Neural progenitor cell (in vitro differentiated cells): ENCODE measurements around the gene TTYH2.

Source experiments
- CTCF ChIP-seq: fragments of 200-600 bp; sonication (generic); IDR thresholded peaks from 2 replicates; pipeline ENCODE4 v1.5.1; 2017; ENCODE audit warnings: antibody characterized with exemption, mild to moderate bottlenecking
- EZH2 ChIP-seq: fragments of 200-600 bp; sonication (generic); IDR thresholded peaks from 2 replicates; pipeline ENCODE4 v1.6.1; 2017; ENCODE audit warnings: antibody characterized with exemption, mild to moderate bottlenecking, moderate library complexity
- EZH2phosphoT487 ChIP-seq: fragments of 200-600 bp; sonication (generic); IDR thresholded peaks from 2 replicates; pipeline ENCODE4 v1.6.1; 2017; ENCODE audit warnings: antibody characterized with exemption

DNA sequence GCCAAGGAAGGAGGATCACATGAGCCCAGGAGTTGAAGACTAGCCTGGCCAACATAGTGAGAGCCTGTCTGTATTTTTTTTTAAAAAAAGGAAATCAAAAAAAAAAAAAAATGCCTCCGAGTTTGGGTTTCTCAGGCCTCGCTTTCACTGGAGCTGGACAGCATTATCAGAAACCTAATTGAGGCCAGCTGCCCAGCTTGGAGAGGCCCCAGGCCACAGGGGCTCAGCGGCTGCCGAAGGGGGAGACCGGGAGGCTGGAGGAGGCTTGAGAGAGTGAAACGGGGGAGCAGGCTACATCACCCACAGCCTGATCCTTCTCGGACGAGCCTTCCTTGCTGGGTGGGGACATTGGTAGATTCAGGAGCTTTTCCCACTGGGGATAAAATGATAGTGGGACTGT, 5.1 kb downstream of the TTYH2 start:
- TF ChIP-seq EZH2, result no peak
- TF ChIP-seq CTCF, result no peak
- no peak for TF ChIP-seq EZH2phosphoT487
